GM12891 (cell line): ENCODE results near the gene APC2.

Experiments
- DNase-seq: peaks from one replicate; pipeline ENCODE4 v3.0.0; 2011; ENCODE audit warnings: low spot score; ENCODE audit not compliant: insufficient read length
- FAIRE-seq: peaks from 2 replicates; lab custom pipeline; 2011; peaks lifted over from hg19 to GRCh38; lab: Jason Lieb, UNC
- PAX5 ChIP-seq: IDR thresholded peaks from 2 replicates; pipeline ENCODE4 v1.6.1; 2011; ENCODE audit warnings: low read length, moderate library complexity, mild to moderate bottlenecking; ENCODE audit not compliant: insufficient read depth, severe bottlenecking
- POLR2A ChIP-seq: IDR thresholded peaks from 2 replicates; pipeline ENCODE4 v1.6.1; 2011; ENCODE audit warnings: low read depth, low read length, control low read depth
- POLR2AphosphoS5 ChIP-seq: IDR thresholded peaks from 2 replicates; pipeline ENCODE4 v1.6.1; 2011; ENCODE audit warnings: low read depth, low read length, control low read depth
- POU2F2 ChIP-seq: IDR thresholded peaks from 2 replicates; pipeline ENCODE4 v1.6.1; 2011; ENCODE audit warnings: low read depth, mild to moderate bottlenecking, control low read depth, low read length, moderate library complexity
- SPI1 ChIP-seq: IDR thresholded peaks from 2 replicates; pipeline ENCODE4 v1.6.1; 2011; ENCODE audit warnings: low read depth, low read length, control low read depth
- TAF1 ChIP-seq: IDR thresholded peaks from 2 replicates; pipeline ENCODE4 v1.6.1; 2011; ENCODE audit warnings: low read depth, low read length, control low read depth

APC2 gene

DNA sequence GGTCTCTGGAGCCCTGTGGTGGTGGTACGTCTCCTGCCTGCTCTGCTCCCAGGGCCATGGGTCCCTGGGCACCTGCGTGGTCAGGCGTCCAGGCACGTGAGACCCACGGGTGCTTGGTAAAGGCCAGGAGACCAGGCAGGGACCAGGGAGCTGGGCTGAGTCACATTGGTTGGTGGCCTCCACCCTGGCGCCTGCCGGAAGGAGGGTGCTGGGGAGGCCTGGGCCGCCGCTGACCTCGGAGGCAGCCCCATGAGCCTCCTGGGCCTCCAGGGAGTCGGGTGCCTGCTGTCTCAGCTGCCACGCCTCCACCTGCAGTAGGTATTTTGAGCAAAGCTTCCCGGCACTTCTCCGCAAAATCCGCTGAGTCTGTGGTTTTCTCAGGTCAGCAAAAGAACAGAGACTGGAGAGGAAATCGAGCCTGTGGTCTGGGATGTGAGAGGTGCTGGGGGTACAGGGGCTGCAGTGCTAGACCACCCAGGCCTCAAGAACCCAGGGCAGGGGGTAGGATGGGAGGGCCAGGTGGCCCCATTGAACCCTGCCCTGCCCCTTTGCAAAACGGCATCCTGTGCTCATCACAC, 70.4 kb downstream of the APC2 start:
- DNase-seq (no peak), FAIRE-seq (no peak)
- TF ChIP-seq PAX5 (no peak), POLR2A (no peak), POU2F2 (no peak), TAF1 (no peak), POLR2AphosphoS5 (no peak), SPI1 (no peak)

DNA sequence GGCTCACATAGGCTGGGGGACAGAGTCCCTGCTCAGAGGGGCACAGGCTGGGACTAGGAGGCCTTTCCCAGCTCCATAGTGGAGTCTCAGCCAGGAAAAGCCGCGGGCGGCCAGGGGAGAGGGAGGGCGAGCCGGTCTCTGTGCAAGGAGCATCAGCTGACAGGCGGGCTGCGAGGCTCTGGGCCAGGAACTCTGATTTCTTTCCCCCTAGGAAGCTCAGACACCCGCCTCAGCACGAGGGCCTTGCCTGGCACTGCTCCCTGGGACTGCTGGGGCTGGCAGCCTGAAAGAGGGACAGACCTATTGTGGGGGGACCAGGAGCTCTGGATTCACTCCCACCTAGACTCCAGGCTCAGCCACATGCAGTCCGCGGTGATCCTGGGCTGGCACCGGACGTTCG, 71.7 kb downstream of the APC2 start:
- no peak for TF ChIP-seq POLR2A
- TF ChIP-seq SPI1: no peak
- no peak for TF ChIP-seq TAF1
- no peak for TF ChIP-seq POLR2AphosphoS5
- no peak for TF ChIP-seq POU2F2
- TF ChIP-seq PAX5: no peak
- FAIRE-seq (no peak), DNase-seq (no peak)

DNA sequence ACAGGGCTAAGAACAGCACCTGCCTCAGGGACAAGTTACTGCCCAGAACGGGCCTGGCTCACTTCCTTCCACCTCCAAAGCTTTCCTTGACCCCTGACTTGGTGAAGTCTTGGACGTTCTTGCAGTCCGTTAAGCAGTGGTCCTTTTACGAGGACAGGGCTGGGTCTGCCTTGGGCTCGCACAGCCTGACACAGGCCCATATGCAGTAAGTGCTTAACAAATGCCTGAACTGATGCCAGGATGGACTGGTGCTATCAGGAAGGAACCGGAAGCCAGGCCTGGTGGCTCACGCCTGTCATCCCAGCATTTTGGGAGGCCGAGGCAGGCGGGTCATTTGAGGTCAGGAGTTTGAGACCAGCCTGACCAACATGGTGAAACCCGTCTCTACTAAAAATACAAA, 72.1 kb downstream of the APC2 start:
- FAIRE-seq (no peak), DNase-seq (no peak)
- no peak for TF ChIP-seq POU2F2
- TF ChIP-seq TAF1: no peak
- TF ChIP-seq POLR2AphosphoS5: no peak
- no peak for TF ChIP-seq POLR2A
- TF ChIP-seq PAX5: no peak
- no peak for TF ChIP-seq SPI1

DNA sequence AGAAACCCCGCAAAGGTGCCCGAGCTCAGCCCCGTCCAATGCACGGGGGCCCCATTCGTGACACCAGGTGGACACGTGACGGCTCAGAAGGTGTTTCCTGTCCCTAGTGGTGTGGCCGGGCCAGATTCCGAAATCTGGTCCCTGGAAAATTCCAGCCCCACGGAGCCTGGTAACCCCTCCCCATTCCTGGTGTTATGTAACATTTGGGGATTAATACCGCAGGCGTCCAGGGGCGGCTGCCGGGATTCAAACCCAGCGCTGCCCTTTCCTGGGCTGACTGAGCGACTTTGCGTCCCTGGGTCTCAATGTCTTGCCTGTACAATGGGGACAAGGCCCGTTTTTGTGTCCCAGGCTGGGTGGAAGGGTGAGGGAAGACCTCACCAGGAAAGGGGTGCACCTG, 72.9 kb downstream of the APC2 start:
- no peak for TF ChIP-seq SPI1
- TF ChIP-seq POU2F2: no peak
- TF ChIP-seq PAX5: no peak
- no peak for TF ChIP-seq POLR2A
- no peak for TF ChIP-seq POLR2AphosphoS5
- TF ChIP-seq TAF1: no peak
- FAIRE-seq: no peak

More for the DNA sequence above, 72.9 kb downstream of the APC2 start:
- no peak for DNase-seq
